ENCODE results near the gene EMC10.

The EMC10 gene

DNA sequence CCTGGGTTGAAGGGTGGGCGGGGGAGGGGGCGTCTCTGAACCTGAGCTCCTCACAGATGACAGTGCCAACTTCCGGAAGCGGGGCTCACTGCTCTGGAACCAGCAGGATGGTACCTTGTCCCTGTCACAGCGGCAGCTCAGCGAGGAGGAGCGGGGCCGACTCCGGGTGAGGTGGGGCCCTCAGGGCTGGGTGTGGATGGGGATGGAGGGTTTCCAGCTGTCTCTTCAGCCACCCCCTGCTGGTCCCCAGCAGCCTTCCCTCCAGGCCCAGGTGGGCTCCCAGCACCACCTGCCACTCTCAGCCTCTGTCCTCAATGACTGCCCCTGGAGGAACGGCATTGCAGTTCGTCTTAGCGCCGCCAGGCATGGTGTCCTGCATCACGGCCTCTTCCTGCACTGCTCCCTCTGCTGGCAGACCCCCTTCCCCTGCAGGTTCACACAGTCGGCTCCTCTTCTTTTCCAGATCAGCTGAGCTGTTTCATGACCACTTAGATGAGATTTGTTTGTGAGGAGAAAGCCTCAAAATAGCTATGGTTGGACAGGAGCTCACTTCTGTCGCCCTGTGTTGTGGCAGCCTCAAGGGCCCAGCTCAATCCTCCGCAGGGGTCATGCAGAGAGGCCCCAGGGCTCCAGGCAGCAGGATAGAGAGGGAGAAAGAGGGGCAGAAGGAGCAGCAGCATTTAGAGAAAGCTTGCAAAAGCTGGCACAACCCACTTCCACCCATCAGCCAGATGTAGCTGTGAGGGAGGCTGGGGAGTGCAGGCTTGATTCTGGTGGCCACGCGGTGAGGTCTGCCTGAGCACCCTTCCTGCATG, 2.8 kb downstream of the EMC10 start:
- DNase-seq (ENCODE audit: low read depth) = no peak

- DNase-seq (ENCODE audit: low read depth) = no peak
These were observed 3.5 kb downstream of the EMC10 start for GRCh38 chr19:50479761-50480251.

- DNase-seq (ENCODE audit: low read depth) = no peak
These were observed 4.2 kb downstream of the EMC10 start for GRCh38 chr19:50480281-50481111.

DNA sequence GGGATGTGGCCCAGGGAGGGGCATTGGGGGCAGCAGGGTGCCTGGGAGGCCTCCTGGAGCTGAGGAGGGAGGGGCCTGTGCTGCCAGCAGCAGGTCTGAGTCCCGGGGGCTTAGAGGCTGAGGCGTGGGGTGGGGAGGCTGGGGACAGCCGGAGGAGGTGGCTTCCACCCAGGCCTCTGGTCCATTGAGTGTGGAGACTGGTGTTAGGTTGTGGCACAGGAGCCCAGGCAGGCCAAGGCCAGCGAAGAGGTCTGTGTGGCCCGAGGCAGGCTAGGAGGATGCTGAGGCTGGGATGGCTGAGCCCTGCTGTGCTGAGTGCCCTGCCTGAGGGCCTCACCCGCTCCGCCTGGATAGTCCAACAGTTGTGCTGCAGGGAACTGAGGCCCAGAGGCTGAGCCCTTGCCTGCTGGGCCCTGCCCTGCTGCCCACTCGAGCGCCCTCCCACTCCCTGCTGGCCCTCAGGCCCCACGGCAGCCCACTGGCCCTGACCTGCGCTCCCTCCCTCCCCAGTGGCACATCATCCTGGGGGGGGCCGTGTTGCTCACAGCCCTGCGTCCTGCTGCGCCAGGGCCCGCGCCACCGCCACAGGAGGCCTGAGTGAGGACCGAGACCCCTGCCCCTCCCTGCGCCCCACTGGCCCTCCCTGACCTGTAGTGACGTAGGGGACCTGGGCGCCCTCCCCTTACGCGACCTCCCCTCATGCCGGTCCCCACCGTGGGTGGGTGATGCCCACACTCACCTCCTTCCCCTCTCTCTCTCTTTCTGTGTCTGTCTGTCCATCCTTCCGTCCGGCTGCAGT, 5.2 kb downstream of the EMC10 start:
- DNase-seq (ENCODE audit: low read depth) = no peak

GRCh38 chr19:50482271-50482855, 6.1 kb downstream of the EMC10 start:
- no peak for DNase-seq (ENCODE audit: low read depth)

- no peak for DNase-seq (ENCODE audit: low read depth)
These were observed 6.6 kb downstream of the EMC10 start for GRCh38 chr19:50482916-50483315.

- DNase-seq (ENCODE audit: low read depth) = no peak
These were observed 9.1 kb downstream of the EMC10 start for GRCh38 chr19:50485284-50485955.

DNA sequence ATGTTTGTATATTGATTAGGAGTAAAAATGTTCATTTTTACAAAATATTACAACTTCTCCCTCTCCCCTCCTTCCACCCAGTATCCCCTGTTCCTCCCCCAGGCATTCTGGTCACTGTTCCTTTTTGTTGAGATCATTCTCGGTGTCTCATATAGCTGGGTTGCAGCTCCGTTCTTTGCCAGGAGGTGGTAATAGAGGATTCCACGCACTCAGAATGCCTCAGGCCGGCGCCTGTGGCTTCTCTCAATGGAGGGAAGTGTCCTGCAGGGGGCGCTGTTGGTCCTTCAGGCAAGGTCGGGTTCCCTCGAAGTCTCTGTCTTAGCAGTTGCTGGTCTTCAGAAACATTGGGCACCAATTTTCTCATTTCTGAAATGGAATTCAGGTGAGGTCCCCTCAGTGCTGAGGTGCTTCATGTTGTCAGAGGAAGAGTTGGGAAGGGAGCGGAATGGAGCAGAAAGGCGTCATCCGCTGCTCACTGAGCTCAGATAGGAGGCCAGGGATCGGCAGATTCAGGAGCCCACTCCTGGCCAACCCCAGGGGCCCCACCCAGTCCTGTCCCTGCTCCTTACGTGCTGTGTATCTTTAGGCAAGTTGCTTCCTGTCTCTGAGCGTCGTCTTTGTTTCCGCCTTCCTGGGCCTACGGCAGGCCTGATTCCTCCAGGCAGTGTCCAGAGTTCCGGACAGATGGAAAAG, 10.7 kb downstream of the EMC10 start:
- peak; percentile 48 for DNase-seq (ENCODE audit: low read depth)

- no peak for DNase-seq (ENCODE audit: low read depth)
These were observed 12.3 kb downstream of the EMC10 start for GRCh38 chr19:50488389-50489194.

GRCh38 chr19:50489461-50490011, 13.2 kb downstream of the EMC10 start:
- DNase-seq (ENCODE audit: low read depth) = no peak

- DNase-seq (ENCODE audit: low read depth) = no peak
These were observed 14.1 kb downstream of the EMC10 start for GRCh38 chr19:50490411-50490811.

GRCh38 chr19:50490991-50491472, 14.7 kb downstream of the EMC10 start:
- DNase-seq (ENCODE audit: low read depth) = no peak

DNA sequence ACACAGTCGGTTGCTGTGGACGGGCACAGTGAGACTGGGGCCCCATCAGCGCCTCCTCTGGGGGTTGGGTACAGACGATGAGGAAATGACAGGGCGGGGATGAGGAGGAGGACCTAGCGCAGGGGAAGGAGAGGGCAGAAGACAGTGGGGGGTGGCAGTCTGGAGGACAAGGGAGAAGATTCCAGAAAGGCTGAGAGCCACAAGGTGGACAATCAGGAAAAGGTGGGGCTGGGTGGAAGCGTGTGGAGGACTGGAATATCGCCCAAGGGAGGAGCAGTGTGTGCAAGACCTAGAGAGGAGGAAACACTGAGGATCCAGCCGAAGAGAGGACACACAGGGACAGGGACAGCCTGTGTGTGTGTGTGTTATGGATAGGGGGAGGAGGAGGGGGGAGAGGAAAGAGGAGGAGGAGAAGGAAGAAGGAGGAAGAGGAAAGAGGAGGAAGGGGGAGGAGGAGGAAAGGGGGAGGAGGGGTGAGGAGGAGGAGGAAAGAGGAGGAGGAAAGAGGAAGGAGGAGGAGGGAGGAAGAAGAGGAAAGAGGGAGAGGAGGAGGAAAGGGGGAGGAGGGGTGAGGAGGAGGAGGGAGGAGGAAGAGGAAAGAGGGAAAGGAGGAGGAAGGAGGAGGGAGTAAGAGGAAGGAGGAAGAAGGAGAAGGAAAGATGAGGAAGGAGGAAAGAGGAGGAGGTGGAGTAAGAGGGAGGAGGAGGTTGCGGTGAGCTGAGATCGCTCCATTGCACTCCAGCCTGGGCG, 16.2 kb downstream of the EMC10 start:
- no peak for DNase-seq (ENCODE audit: low read depth)

- no peak for DNase-seq (ENCODE audit: low read depth)
These were observed 16.9 kb downstream of the EMC10 start for GRCh38 chr19:50493171-50493570.

DNA sequence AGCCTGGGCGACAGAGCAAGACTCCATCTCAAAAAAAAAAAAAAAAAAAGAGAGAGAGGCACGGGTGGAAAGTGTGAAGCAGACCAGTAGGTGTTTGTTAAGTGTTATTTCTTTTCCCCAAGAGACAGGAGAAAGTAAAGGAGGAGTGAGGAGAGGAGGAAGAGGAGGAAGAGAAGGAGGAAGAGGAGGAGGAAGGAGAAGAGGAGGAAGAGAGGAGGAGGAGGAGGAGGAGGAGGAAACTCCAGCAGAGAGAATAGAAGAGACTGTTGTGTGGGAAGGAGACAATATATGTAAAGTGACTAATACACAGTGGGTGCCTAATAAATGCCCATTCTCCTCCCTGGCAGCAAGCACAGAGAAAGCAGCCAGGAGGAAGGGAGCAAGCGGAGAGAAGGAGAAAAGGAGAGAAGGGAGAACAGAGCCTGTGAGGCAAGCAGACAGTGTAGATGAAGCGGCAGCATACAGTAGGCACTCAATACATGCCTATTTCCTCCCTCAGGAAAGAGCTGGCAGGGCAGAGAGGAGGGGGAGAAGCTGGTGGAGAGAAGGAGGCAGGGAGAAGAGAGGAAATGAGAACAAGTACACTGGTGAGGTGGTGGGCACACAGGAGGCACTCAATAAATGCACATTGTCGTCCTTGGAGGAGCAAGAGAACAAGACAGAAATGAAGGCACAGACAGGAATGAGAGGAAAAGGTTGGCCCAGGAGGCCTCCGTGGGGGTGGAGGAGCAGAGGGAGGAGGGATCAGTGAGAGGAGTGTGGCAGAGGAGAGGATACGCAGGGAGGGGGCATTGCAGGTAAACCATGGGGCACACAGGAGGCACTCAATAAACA, 18.1 kb downstream of the EMC10 start:
- no peak for DNase-seq (ENCODE audit: low read depth)

DNA sequence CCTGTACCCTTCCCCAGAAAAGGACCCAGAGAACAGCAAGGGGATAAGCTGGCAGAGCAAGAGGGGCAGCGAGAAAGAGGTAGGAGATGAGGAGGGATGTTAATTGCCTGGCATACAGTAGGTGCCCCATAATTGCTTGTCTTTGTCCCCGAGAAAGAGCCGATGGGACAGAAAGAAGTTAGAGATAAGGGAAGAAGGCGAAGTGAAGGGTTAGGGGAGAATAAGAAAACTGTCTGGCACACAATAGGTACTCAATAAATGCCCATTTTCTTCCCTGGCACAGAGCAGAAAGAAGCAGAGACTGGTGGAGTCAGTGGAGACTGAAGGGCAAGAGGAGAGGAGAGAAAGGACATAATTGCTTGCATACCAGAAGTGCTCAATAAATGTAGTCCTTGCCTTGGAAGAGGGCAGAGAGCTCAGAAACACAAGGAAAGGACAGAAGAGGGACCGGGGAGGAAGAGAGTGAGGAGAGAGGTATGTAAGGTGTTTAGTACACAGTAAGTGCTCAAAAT, 18.8 kb downstream of the EMC10 start:
- DNase-seq (ENCODE audit: low read depth) = no peak

Measured in amniotic epithelial cell (primary cell).